A673 (cell line): ENCODE data around the gene PLPP7. TPM values are rescaled to one million over a fixed set of nuclear protein-coding genes. Genes with fewer than 3 reads are reported as not detected.

ENCODE experiments used
- BruUV-seq: library from RNA; stranded (reverse); fragments of 400-500 nt; replicated peaks from 2 replicates; lab custom pipeline; 2021; lab: Mats Ljungman, UMichigan
- CTCF ChIA-PET: fragments of 300-600 bp; sonication (Branson Sonifier 250); formaldehyde crosslinking; loops from one replicate; lab custom pipeline; 2022; ENCODE audit warnings: antibody characterized with exemption; lab: Charles Lee
- POLR2A ChIA-PET: fragments of 300-600 bp; sonication (Branson Sonifier 250); formaldehyde crosslinking; loops from one replicate; lab custom pipeline; 2022; ENCODE audit warnings: antibody characterized with exemption; ENCODE audit not compliant: low non-redundant PET; lab: Charles Lee
- DNase-seq: peaks from one replicate; pipeline ENCODE4 v3.0.0-alpha.2; 2015; ENCODE audit warnings: low spot score
- H3K27ac ChIP-seq: fragments of 200-600 bp; sonication (generic); 2 replicates; pipeline ENCODE4 v1.5.1; 2016; ENCODE audit warnings: mixed run types, low read depth, mild to moderate bottlenecking, mixed read lengths, antibody characterized with exemption, low read length; ENCODE audit not compliant: poor library complexity, severe bottlenecking
- H3K27me3 ChIP-seq: fragments of 200-600 bp; sonication (generic); replicated peaks from 2 replicates; pipeline ENCODE4 v1.6.1; 2017; ENCODE audit warnings: mixed run types, low read depth, mild to moderate bottlenecking, mixed read lengths, antibody characterized with exemption, low read length; ENCODE audit not compliant: insufficient read depth, poor library complexity
- H3K36me3 ChIP-seq: fragments of 200-600 bp; sonication (generic); 2 replicates; pipeline ENCODE4 v1.6.1; 2016; ENCODE audit warnings: mixed run types, mild to moderate bottlenecking, mixed read lengths, antibody characterized with exemption, low read length; ENCODE audit not compliant: insufficient read depth, poor library complexity, severe bottlenecking
- H3K4me1 ChIP-seq: fragments of 200-600 bp; sonication (generic); 2 replicates; pipeline ENCODE4 v1.6.1; 2017; ENCODE audit warnings: mixed run types, mild to moderate bottlenecking, mixed read lengths, antibody characterized with exemption, low read length; ENCODE audit not compliant: insufficient read depth, poor library complexity, severe bottlenecking
- H3K4me3 ChIP-seq: fragments of 200-600 bp; sonication (generic); 2 replicates; pipeline ENCODE4 v1.5.1; 2016; ENCODE audit warnings: low read depth, mixed run types, mild to moderate bottlenecking, mixed read lengths, low read length; ENCODE audit not compliant: poor library complexity, severe bottlenecking
- H3K9me3 ChIP-seq: fragments of 200-600 bp; sonication (generic); 2 replicates; pipeline ENCODE4 v1.6.1; 2016; ENCODE audit warnings: mixed run types, low read depth, mild to moderate bottlenecking, mixed read lengths, antibody characterized with exemption, low read length; ENCODE audit not compliant: poor library complexity, severe bottlenecking
- CTCF ChIP-seq: fragments of 300-800, 200-600 bp; sonication (generic); conservative IDR thresholded peaks from 2 replicates; pipeline ENCODE4 v1.5.1; 2017; ENCODE audit warnings: low read depth, mild to moderate bottlenecking, antibody characterized with exemption, low read length, moderate library complexity, mixed read lengths
- EZH2 ChIP-seq: fragments of 200-600 bp; sonication (generic); IDR thresholded peaks from 2 replicates; pipeline ENCODE4 v1.6.1; 2017; ENCODE audit warnings: borderline replicate concordance, low read depth, mild to moderate bottlenecking, mixed read lengths, antibody characterized with exemption, low read length; ENCODE audit not compliant: poor library complexity, severe bottlenecking
- intact Hi-C: fragments of 100-400 bp; cut with micrococcal nuclease; formaldehyde crosslinking; loops from one replicate; pipeline ENCODE4 v1.10.0; 2022; ENCODE audit not compliant: unreplicated experiment
- total RNA-seq: library from RNA; stranded (reverse); gene quantifications from 2 replicates; pipeline ENCODE4 v1.2.3, GENCODE V29; 2021

PLPP7 gene
- total RNA-seq, 1 experiment from 2014 or later, result not detected

- Histone ChIP-seq H3K36me3 (no peaks in the 10 kb centered on the region), H3K9me3 (no peaks in the 10 kb centered on the region), H3K27me3 (no peaks in the 10 kb centered on the region), H3K27ac (peak overlapping the region; percentile 94), H3K4me1 (peaks cover 43% of the 10 kb centered on the region), H3K4me3 (no peak overlapping the region)
- no peak for TF ChIP-seq EZH2
- no peak for TF ChIP-seq CTCF
- POLR2A ChIA-PET, result no interaction called here
- no TSS peak for BruUV-seq
- CTCF ChIA-PET, result no interaction called here
- intact Hi-C loops, result no loop called here
- no peak for DNase-seq
Observed at GRCh38 chr9:131258186-131258585, 31.3 kb upstream of the PLPP7 start.

GRCh38 chr9:131258698-131259431 is 30.7 kb upstream of the PLPP7 start:
- Histone ChIP-seq H3K27me3 (no peaks in the 10 kb centered on the region), H3K9me3 (no peaks in the 10 kb centered on the region), H3K27ac (no peak overlapping the region), H3K4me3 (no peak overlapping the region), H3K36me3 (no peaks in the 10 kb centered on the region), H3K4me1 (peaks cover 43% of the 10 kb centered on the region)
- CTCF ChIA-PET, result no interaction called here
- TF ChIP-seq CTCF (no peak), EZH2 (no peak)
- intact Hi-C loops, result no loop called here
- BruUV-seq, result no TSS peak
- POLR2A ChIA-PET, result no interaction called here
- DNase-seq, result no peak

- Histone ChIP-seq H3K36me3 (no peaks in the 10 kb centered on the region), H3K9me3 (no peaks in the 10 kb centered on the region), H3K27ac (no peak overlapping the region), H3K27me3 (no peaks in the 10 kb centered on the region), H3K4me3 (no peak overlapping the region), H3K4me1 (peaks cover 37% of the 10 kb centered on the region)
- intact Hi-C loops, result no loop called here
- TF ChIP-seq EZH2 (no peak), CTCF (no peak)
- DNase-seq, result no peak
- no TSS peak for BruUV-seq
- CTCF ChIA-PET, result no interaction called here
- POLR2A ChIA-PET, result no interaction called here
Observed at GRCh38 chr9:131259432-131259898, 30.1 kb upstream of the PLPP7 start.
